Liver (tissue), 2 donors: ENCODE measurements around the gene PCNT.

ENCODE experiments used
- CTCF ChIP-seq: fragments of 150-350 bp; IDR thresholded peaks from 2 replicates; pipeline ENCODE4 v1.5.1; 2017; ENCODE audit warnings: improper control_type of control experiment, low read depth, low read length; ENCODE audit not compliant: missing input control
- REST ChIP-seq: IDR thresholded peaks from 2 replicates; pipeline ENCODE4 v1.6.1; 2016; ENCODE audit warnings: antibody characterized with exemption, mild to moderate bottlenecking
- donor health status: healthy.

- no peak for TF ChIP-seq CTCF
- no peak for TF ChIP-seq REST
Observed at GRCh38 chr21:46413365-46413696, 89.4 kb downstream of the PCNT start.
